ENCODE data around the gene VKORC1L1. TPM values are rescaled to one million over a fixed set of nuclear protein-coding genes. Genes with fewer than 3 reads are reported as not detected.
"Not testable (repeated sequence)": the region's sequence is repeated elsewhere in the genome, so short reads cannot be mapped to it uniquely, and the experiment has no call there.

The VKORC1L1 gene
- total RNA-seq, 2 experiments from 2014 or later: 8.9 to 10.1 TPM

- H3K4me3 Mint-ChIP-seq; CTCF ChIA-PET; intact Hi-C loops (cut with micrococcal nuclease); H3K27ac Mint-ChIP-seq; H3K9me3 Mint-ChIP-seq; H3K4me1 Mint-ChIP-seq (ENCODE audit: low read depth); H3K36me3 Mint-ChIP-seq (ENCODE audit: low read depth); DNase-seq; H3K27me3 Mint-ChIP-seq (ENCODE audit: low read depth): not testable (repeated sequence)
Measured at GRCh38 chr7:65858660-65859059, 14.2 kb upstream of the VKORC1L1 start.

GRCh38 chr7:65866244-65866643, 6.6 kb upstream of the VKORC1L1 start:
- H3K4me1 Mint-ChIP-seq (ENCODE audit: low read depth); H3K27me3 Mint-ChIP-seq (ENCODE audit: low read depth); intact Hi-C loops (cut with micrococcal nuclease): not testable (repeated sequence)

GRCh38 chr7:65867681-65868080, 5.2 kb upstream of the VKORC1L1 start:
- intact Hi-C loops (cut with micrococcal nuclease); H3K4me1 Mint-ChIP-seq (ENCODE audit: low read depth); H3K9me3 Mint-ChIP-seq; H3K27ac Mint-ChIP-seq; H3K4me3 Mint-ChIP-seq; H3K27me3 Mint-ChIP-seq (ENCODE audit: low read depth); DNase-seq; CTCF ChIA-PET; H3K36me3 Mint-ChIP-seq (ENCODE audit: low read depth): not testable (repeated sequence)

More at GRCh38 chr7:65866244-65866643, 6.6 kb upstream of the VKORC1L1 start:
- CTCF ChIA-PET; H3K4me3 Mint-ChIP-seq; H3K36me3 Mint-ChIP-seq (ENCODE audit: low read depth); H3K9me3 Mint-ChIP-seq; H3K27ac Mint-ChIP-seq; DNase-seq: not testable (repeated sequence)

- intact Hi-C loops (cut with micrococcal nuclease); H3K27me3 Mint-ChIP-seq (ENCODE audit: low read depth); DNase-seq; H3K36me3 Mint-ChIP-seq (ENCODE audit: low read depth); H3K9me3 Mint-ChIP-seq; H3K4me1 Mint-ChIP-seq (ENCODE audit: low read depth); H3K27ac Mint-ChIP-seq; H3K4me3 Mint-ChIP-seq: not testable (repeated sequence)
- CTCF ChIA-PET: interaction anchor here (0.6 kb wide), 1 partner anchor 47 kb away, joined by 8 read pairs; no protein-coding TSS in a partner anchor
Measured at GRCh38 chr7:65869312-65869711, 3.6 kb upstream of the VKORC1L1 start.

GRCh38 chr7:65871451-65871850, 1.4 kb upstream of the VKORC1L1 start:
- CTCF ChIA-PET: interaction anchor here (0.7 kb wide), 1 partner anchor 9 kb away, joined by 3 read pairs; no protein-coding TSS in a partner anchor
- not testable (repeated sequence) for H3K27me3 Mint-ChIP-seq (ENCODE audit: low read depth); H3K4me3 Mint-ChIP-seq; DNase-seq; H3K4me1 Mint-ChIP-seq (ENCODE audit: low read depth); H3K9me3 Mint-ChIP-seq; H3K36me3 Mint-ChIP-seq (ENCODE audit: low read depth); H3K27ac Mint-ChIP-seq
- intact Hi-C loops (cut with micrococcal nuclease): loop anchor here (5.0 to 10.0 kb wide), 4 partner anchors 246 to 813 kb away; partner anchors contain the start of genes TPST1 and ZNF92

- H3K27ac Mint-ChIP-seq; H3K27me3 Mint-ChIP-seq (ENCODE audit: low read depth); H3K4me1 Mint-ChIP-seq (ENCODE audit: low read depth); H3K9me3 Mint-ChIP-seq; H3K36me3 Mint-ChIP-seq (ENCODE audit: low read depth); CTCF ChIA-PET: not testable (repeated sequence)
- intact Hi-C loops (cut with micrococcal nuclease): loop anchor here (1.0 to 10.0 kb wide), 10 partner anchors 103 to 1207 kb away; partner anchors contain the start of genes GUSB, RABGEF1, SBDS and TPST1
- H3K4me3 Mint-ChIP-seq: peak overlapping the region; percentile 78
- peak; percentile 14 for DNase-seq
Measured at GRCh38 chr7:65873582-65874193, 814 bp downstream of the VKORC1L1 start.

GRCh38 chr7:65875715-65876114, 2.8 kb downstream of the VKORC1L1 start:
- H3K4me3 Mint-ChIP-seq; H3K27ac Mint-ChIP-seq; DNase-seq; H3K9me3 Mint-ChIP-seq; H3K4me1 Mint-ChIP-seq (ENCODE audit: low read depth); H3K27me3 Mint-ChIP-seq (ENCODE audit: low read depth): not testable (repeated sequence)
- CTCF ChIA-PET: interaction anchor here (0.6 kb wide), 1 partner anchor 496 kb away, joined by 3 read pairs; no protein-coding TSS in a partner anchor
- peaks cover 12% of the 10 kb centered on the region for H3K36me3 Mint-ChIP-seq (ENCODE audit: low read depth)
- intact Hi-C loops (cut with micrococcal nuclease): loop anchor here (10.0 kb wide), 1 partner anchor 809 kb away; no protein-coding TSS in a partner anchor

GRCh38 chr7:65879292-65880153, 6.6 kb downstream of the VKORC1L1 start:
- H3K27me3 Mint-ChIP-seq (ENCODE audit: low read depth); CTCF ChIA-PET; H3K4me1 Mint-ChIP-seq (ENCODE audit: low read depth); DNase-seq; H3K4me3 Mint-ChIP-seq; H3K27ac Mint-ChIP-seq; H3K9me3 Mint-ChIP-seq: not testable (repeated sequence)
- peaks cover 21% of the 10 kb centered on the region for H3K36me3 Mint-ChIP-seq (ENCODE audit: low read depth)
- intact Hi-C loops (cut with micrococcal nuclease): loop anchor here (10.0 kb wide), 1 partner anchor 805 kb away; no protein-coding TSS in a partner anchor

- H3K27ac Mint-ChIP-seq; H3K27me3 Mint-ChIP-seq (ENCODE audit: low read depth); H3K9me3 Mint-ChIP-seq; DNase-seq; H3K4me3 Mint-ChIP-seq; intact Hi-C loops (cut with micrococcal nuclease); H3K4me1 Mint-ChIP-seq (ENCODE audit: low read depth): not testable (repeated sequence)
- H3K36me3 Mint-ChIP-seq (ENCODE audit: low read depth): peaks cover 26% of the 10 kb centered on the region
- CTCF ChIA-PET: interaction anchor here (0.6 kb wide), 1 partner anchor 8 kb away, joined by 3 read pairs; no protein-coding TSS in a partner anchor
Measured at GRCh38 chr7:65880242-65880641, 7.4 kb downstream of the VKORC1L1 start.

- H3K4me1 Mint-ChIP-seq (ENCODE audit: low read depth); H3K27me3 Mint-ChIP-seq (ENCODE audit: low read depth); CTCF ChIA-PET; H3K4me3 Mint-ChIP-seq; H3K27ac Mint-ChIP-seq; intact Hi-C loops (cut with micrococcal nuclease); H3K9me3 Mint-ChIP-seq; DNase-seq: not testable (repeated sequence)
- peaks cover 31% of the 10 kb centered on the region for H3K36me3 Mint-ChIP-seq (ENCODE audit: low read depth)
Measured at GRCh38 chr7:65884983-65885382, 12.1 kb downstream of the VKORC1L1 start.

- H3K4me1 Mint-ChIP-seq (ENCODE audit: low read depth); CTCF ChIA-PET; H3K4me3 Mint-ChIP-seq; H3K9me3 Mint-ChIP-seq; H3K27me3 Mint-ChIP-seq (ENCODE audit: low read depth); intact Hi-C loops (cut with micrococcal nuclease); DNase-seq; H3K27ac Mint-ChIP-seq: not testable (repeated sequence)
- H3K36me3 Mint-ChIP-seq (ENCODE audit: low read depth): peaks cover 29% of the 10 kb centered on the region
Measured at GRCh38 chr7:65885533-65885932, 12.7 kb downstream of the VKORC1L1 start.

- DNase-seq; CTCF ChIA-PET; H3K9me3 Mint-ChIP-seq; intact Hi-C loops (cut with micrococcal nuclease); H3K4me3 Mint-ChIP-seq; H3K27me3 Mint-ChIP-seq (ENCODE audit: low read depth); H3K4me1 Mint-ChIP-seq (ENCODE audit: low read depth); H3K27ac Mint-ChIP-seq: not testable (repeated sequence)
- H3K36me3 Mint-ChIP-seq (ENCODE audit: low read depth): peaks cover 33% of the 10 kb centered on the region
Measured at GRCh38 chr7:65888434-65889156, 15.7 kb downstream of the VKORC1L1 start.
